ENCODE data around the gene ADCY2. TPM values are rescaled to one million over a fixed set of nuclear protein-coding genes. Genes with fewer than 3 reads are reported as not detected.

ADCY2 gene
- total RNA-seq, 4 donors from 2014 or later: 0.34 to 2.7 (median 1.5) TPM

- DNase-seq: no peak
- no peaks in the 10 kb centered on the region for H3K9me3 ChIP-seq
- no peaks in the 10 kb centered on the region for H3K27me3 ChIP-seq
- H3K27ac ChIP-seq: no peak overlapping the region
- intact Hi-C loops (cut with DNase I): no loop called here
- H3K36me3 ChIP-seq: no peaks in the 10 kb centered on the region
- 73 to 90% methylated on average over 4 of the region's 4 CpGs for WGBS, 2 donors
- H3K4me1 ChIP-seq: no peaks in the 10 kb centered on the region
- TF ChIP-seq POLR2A (IDR thresholded peaks at IDR 0.05) (no peak), CTCF (IDR thresholded peaks at IDR 0.05) (no peak)
- no peak overlapping the region for H3K4me3 ChIP-seq (replicated peaks in 1 of 3)
Measured at GRCh38 chr5:7659420-7659819, 263.5 kb downstream of the ADCY2 start.

GRCh38 chr5:7662289-7662688 is 266.4 kb downstream of the ADCY2 start:
- Histone ChIP-seq H3K4me3 (replicated peaks in 1 of 3) (no peak overlapping the region), H3K4me1 (no peaks in the 10 kb centered on the region), H3K27ac (no peak overlapping the region), H3K27me3 (no peaks in the 10 kb centered on the region), H3K36me3 (no peaks in the 10 kb centered on the region), H3K9me3 (no peaks in the 10 kb centered on the region)
- TF ChIP-seq POLR2A (IDR thresholded peaks at IDR 0.05) (no peak), CTCF (IDR thresholded peaks at IDR 0.05) (no peak)
- intact Hi-C loops (cut with DNase I): no loop called here
- no peak for DNase-seq
- WGBS, 2 donors: 89% methylated on average over 6 of the region's 6 CpGs

- no peak for DNase-seq
- Histone ChIP-seq H3K4me1 (no peaks in the 10 kb centered on the region), H3K36me3 (no peaks in the 10 kb centered on the region), H3K27ac (no peak overlapping the region), H3K4me3 (replicated peaks in 1 of 3) (no peak overlapping the region), H3K9me3 (no peaks in the 10 kb centered on the region), H3K27me3 (no peaks in the 10 kb centered on the region)
- TF ChIP-seq CTCF (IDR thresholded peaks at IDR 0.05) (no peak), POLR2A (IDR thresholded peaks at IDR 0.05) (no peak)
- intact Hi-C loops (cut with DNase I): no loop called here
- WGBS, 2 donors: 54 to 68% methylated on average over 3 of the region's 3 CpGs
Measured at GRCh38 chr5:7663808-7664207, 267.9 kb downstream of the ADCY2 start.

- DNase-seq: no peak
- TF ChIP-seq POLR2A (IDR thresholded peaks at IDR 0.05) (no peak), CTCF (IDR thresholded peaks at IDR 0.05) (no peak)
- no peaks in the 10 kb centered on the region for H3K9me3 ChIP-seq
- no peaks in the 10 kb centered on the region for H3K36me3 ChIP-seq
- H3K4me1 ChIP-seq: no peaks in the 10 kb centered on the region
- WGBS, 2 donors: 77 to 81% methylated on average over 2 of the region's 2 CpGs
- H3K4me3 ChIP-seq (replicated peaks in 1 of 3): no peak overlapping the region
- intact Hi-C loops (cut with DNase I): no loop called here
- no peak overlapping the region for H3K27ac ChIP-seq
- H3K27me3 ChIP-seq: no peaks in the 10 kb centered on the region
Measured at GRCh38 chr5:7664208-7664607, 268.3 kb downstream of the ADCY2 start.

GRCh38 chr5:7667216-7667767 is 271.4 kb downstream of the ADCY2 start:
- Histone ChIP-seq H3K4me1 (no peaks in the 10 kb centered on the region), H3K4me3 (replicated peaks in 1 of 3) (no peak overlapping the region), H3K9me3 (no peaks in the 10 kb centered on the region), H3K27ac (no peak overlapping the region), H3K27me3 (no peaks in the 10 kb centered on the region), H3K36me3 (no peaks in the 10 kb centered on the region)
- TF ChIP-seq POLR2A (IDR thresholded peaks at IDR 0.05) (no peak), CTCF (IDR thresholded peaks at IDR 0.05) (no peak)
- no peak for DNase-seq
- 78 to 84% methylated on average over 5 of the region's 5 CpGs for WGBS, 2 donors
- intact Hi-C loops (cut with DNase I): no loop called here
